Kidney epithelial cell (primary cell): Measurements from ENCODE around the gene KCNJ5. TPM values are rescaled to one million over a fixed set of nuclear protein-coding genes. Genes with fewer than 3 reads are reported as not detected.

ENCODE experiments used
- DNase-seq: peaks from one replicate; pipeline ENCODE4 v3.0.0-alpha.2; 2010; ENCODE audit warnings: low read depth
- H3K27me3 ChIP-seq: 2 replicates; pipeline ENCODE4 v1.6.0; 2011; ENCODE audit warnings: low read length; ENCODE audit not compliant: control insufficient read depth, insufficient read depth
- H3K36me3 ChIP-seq: 2 replicates; pipeline ENCODE4 v1.5.1; 2011; ENCODE audit warnings: low read length; ENCODE audit not compliant: control insufficient read depth, insufficient read depth
- H3K4me3 ChIP-seq: 2 replicates; pipeline ENCODE4 v1.5.1; 2011; ENCODE audit warnings: low read depth, mild to moderate bottlenecking, control low read depth, low read length
- CTCF ChIP-seq: IDR thresholded peaks from 2 replicates; pipeline ENCODE4 v1.5.1; 2011; ENCODE audit warnings: mild to moderate bottlenecking, moderate library complexity, low read length, control low read depth, inconsistent platforms; ENCODE audit not compliant: insufficient read depth, poor library complexity, severe bottlenecking
- total RNA-seq: library from RNA; depleted of rRNA; stranded (reverse); fragments of >200 nt; gene quantifications from 2 replicates; pipeline ENCODE4 v1.2.3, GENCODE V29; 2015

KCNJ5 gene
- total RNA-seq, 1 donor from 2014 or later: 3.4 TPM

GRCh38 chr11:128908391-128909246 lies 17.5 kb downstream of the KCNJ5 start:
- no peak for TF ChIP-seq CTCF
- DNase-seq: no peak
- Histone ChIP-seq H3K4me3 (no peak overlapping the region), H3K27me3 (no peaks in the 10 kb centered on the region), H3K36me3 (no peaks in the 10 kb centered on the region)

GRCh38 chr11:128909438-128910125 lies 18.4 kb downstream of the KCNJ5 start:
- no peak for TF ChIP-seq CTCF
- DNase-seq: no peak
- H3K4me3 ChIP-seq: no peak overlapping the region

GRCh38 chr11:128910576-128910975 lies 19.4 kb downstream of the KCNJ5 start:
- no peak for TF ChIP-seq CTCF

More at GRCh38 chr11:128909438-128910125, 18.4 kb downstream of the KCNJ5 start:
- no peaks in the 10 kb centered on the region for H3K36me3 ChIP-seq
- H3K27me3 ChIP-seq: peaks cover 5% of the 10 kb centered on the region

GRCh38 chr11:128911239-128911638 lies 20.1 kb downstream of the KCNJ5 start:
- Histone ChIP-seq H3K36me3 (no peaks in the 10 kb centered on the region), H3K4me3 (no peak overlapping the region), H3K27me3 (peaks cover 5% of the 10 kb centered on the region)
- no peak for DNase-seq
- no peak for TF ChIP-seq CTCF

More at GRCh38 chr11:128910576-128910975, 19.4 kb downstream of the KCNJ5 start:
- Histone ChIP-seq H3K27me3 (peaks cover 5% of the 10 kb centered on the region), H3K36me3 (no peaks in the 10 kb centered on the region), H3K4me3 (no peak overlapping the region)
- DNase-seq: no peak

- no peak for TF ChIP-seq CTCF
- Histone ChIP-seq H3K36me3 (no peaks in the 10 kb centered on the region), H3K4me3 (no peak overlapping the region), H3K27me3 (peaks cover 7% of the 10 kb centered on the region)
- no peak for DNase-seq
These were observed 20.5 kb downstream of the KCNJ5 start for GRCh38 chr11:128911701-128912100.
